Heart right ventricle (tissue), 16 donors: ENCODE results near the gene ZFAND2A. TPM values are rescaled to one million over a fixed set of nuclear protein-coding genes. Genes with fewer than 3 reads are reported as not detected.

Experiments used
- ATAC-seq, 8 donors: fragments of 200-7000 bp; cut with Tn5 transposase; one replicate each; pipeline ENCODE4 v1.9.1; 2020; ENCODE audit warnings: mild to moderate bottlenecking in 8 of 8, moderate library complexity in 8 of 8, moderate number of reproducible peaks in 1 of 8
- DNase-seq, 2 donors: peaks; one replicate each; pipeline ENCODE4 v3.0.0-alpha.2; 2020
- H3K27ac ChIP-seq, 10 donors: fragments of 200-600 bp; sonication (generic) in 2 of 10; one replicate each; pipeline versions ENCODE4 v1.5.0 to v1.8.0; 2020 to 2022; ENCODE audit warnings: mild to moderate bottlenecking in 3 of 10
- H3K27me3 ChIP-seq, 7 donors: fragments of 200-600 bp; one replicate each; pipeline ENCODE4 v1.8.0; 2021 to 2022; ENCODE audit warnings: mild to moderate bottlenecking in 2 of 7
- H3K36me3 ChIP-seq, 9 donors: fragments of 200-600 bp; sonication (generic) in 1 of 9; one replicate each; pipeline versions ENCODE4 v1.5.0 to v1.8.0; 2020 to 2022; ENCODE audit warnings: mild to moderate bottlenecking in 2 of 9
- H3K4me1 ChIP-seq, 9 donors: fragments of 200-600 bp; sonication (generic) in 1 of 9; one replicate each; pipeline versions ENCODE4 v1.5.0 to v1.8.0; 2020 to 2022; ENCODE audit warnings: mild to moderate bottlenecking in 4 of 9
- H3K4me3 ChIP-seq, 10 donors: fragments of 200-600 bp; sonication (generic) in 2 of 10; one replicate each; pipeline versions ENCODE4 v1.5.0 to v1.8.0; 2020 to 2022; ENCODE audit warnings: mild to moderate bottlenecking in 7 of 10, moderate library complexity in 2 of 10
- H3K9me3 ChIP-seq, 11 donors: fragments of 200-600 bp in 10 of 11; sonication (generic) in 2 of 11; one replicate each; pipeline versions ENCODE4 v1.5.0 to v1.8.0; 2013 to 2022; ENCODE audit warnings: mild to moderate bottlenecking in 2 of 11, control low read depth in 1 of 11, moderate library complexity in 1 of 11
- WGBS, 2 donors: extraction: QIAGEN DNeasy Blood & Tissue Kit; methylation state at CpG; one replicate each; pipeline ENCODE4 v1.1.7; 2013; ENCODE audit warnings: inconsistent platforms in 1 of 2; 5-methylcytosine and 5-hydroxymethylcytosine counted together
- intact Hi-C, 10 donors: fragments of 100-400 bp; cut with DNase I; formaldehyde crosslinking; loops; one replicate each; pipeline versions ENCODE4 v1.11.1 to v1.14.2; 2022
- polyA plus RNA-seq, 2 donors: library from polyadenylated mRNA; stranded (reverse); fragments of 200-250 nt; gene quantifications; one replicate each; pipeline ENCODE4 v1.2.3, GENCODE V29; 2013
- total RNA-seq, 10 donors: library from RNA; stranded (reverse); fragmentation: NEBNext Ultra II Directional in 3 of 10; extraction: Animal tissue kit (Norgen Biotek cat#: 25700) in 3 of 10; gene quantifications; one replicate each; pipeline versions ENCODE4 v1.2.1 to v1.2.4, GENCODE V29; 2021 to 2023
- TF ChIP-seq, protein P1 (sequence below), 9 donors: fragments of 200-600 bp; sonication (generic) in 2 of 9; IDR thresholded peaks; one replicate each; pipeline versions ENCODE4 v1.5.0 to v1.8.0; 2021 to 2022; ENCODE audit warnings: antibody characterized with exemption in 9 of 9, mild to moderate bottlenecking in 5 of 9, moderate library complexity in 1 of 9
- donor health status: Arrhythmogenic right ventricular cardiomyopathy.
- donor health status: ischemic (EF 13 %, LVEDD 7.1; RV severe dilation, severe dysfunction).
- donor health status: healthy with polysubstance abuse.
- donor health status: DM: no; HTN: yes; CAD: no.
- donor health status: DM: no; HTN: no; CAD: no.
- donor health status: ischemic (EF 25% LVEDD 6.9; RV normal size, moderate dysfunction).
- donor health status: ischemic (EF 25% LVEDD 5.7; RV mildly dilated, moderate dysfunction).
- donor health status: healthy.
- donor health status: DM: yes; HTN: yes; CAD: no.
- donor health status: Ischemic cardiomyopathy.
- donor health status: ischemic (EF 35%, LVEDD 5.7; RV mildly dilated, moderate dysfunction).
- donor health status: nonischemic (EF 11% LVEDD 7.7; RV severe dilation, severe dysfunction).
- donor health status: DM: yes; HTN: yes; CAD: no.
- donor health status: PGD.
- donor health status: ischemic (EF 29% LVEDD 5.4; RV normal size, mild dysfunction).
- donor health status: nonischemic (EF 23%, LVEDD 6.1; RV moderate dilation, normal function).

ZFAND2A gene
- total and polyA plus RNA-seq, 12 donors, result 4.4 to 32.6 (median 9.4) TPM

DNA sequence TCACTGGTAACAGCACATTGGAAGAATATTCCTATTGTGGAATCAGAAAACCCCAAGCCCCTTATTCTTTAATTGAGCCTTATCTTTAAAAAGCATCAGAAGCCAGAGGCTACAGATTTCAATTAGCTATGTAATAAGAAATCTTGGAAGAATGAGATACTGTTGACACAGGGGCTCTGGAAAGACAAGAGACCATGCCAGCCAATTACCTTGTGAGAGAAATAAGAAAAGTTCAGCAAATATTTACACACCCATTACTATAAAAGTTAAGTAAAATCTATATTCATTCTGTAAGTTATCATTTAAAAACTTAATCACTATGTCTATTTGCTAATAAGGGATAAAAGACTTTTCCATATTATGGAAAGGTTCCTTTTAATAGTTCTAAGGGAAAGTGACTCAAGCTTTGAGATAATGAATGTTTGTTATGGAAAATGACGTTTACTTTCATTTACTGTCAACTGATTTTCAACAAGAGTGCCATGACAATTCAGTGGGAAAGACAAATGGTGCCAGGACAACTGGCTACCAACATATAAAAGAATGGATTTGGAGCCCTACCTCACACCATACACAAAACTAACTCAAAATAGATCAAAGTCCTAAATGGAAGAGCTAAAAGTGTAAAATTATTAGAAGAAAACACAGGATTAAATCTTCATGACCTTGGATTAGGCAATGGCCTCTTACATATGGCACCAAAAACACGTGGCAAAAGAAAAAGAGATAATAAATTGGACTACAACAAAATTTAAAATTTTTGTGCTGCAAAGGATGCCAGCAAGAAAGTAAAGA is 28.3 kb downstream of the ZFAND2A start:
- intact Hi-C loops, result loop anchor here in 3 of 10 donors (10.0 kb wide), 2 partner anchors 47 to 137 kb away; partner anchors contain the start of gene GPER1 (in 1 of the 3)
- DNase-seq (no peak), ATAC-seq (no peak)
- Histone ChIP-seq H3K4me1 (peaks cover 0 to 3% (median 1%) of the 10 kb centered on the region in 9 donors), H3K4me3 (no peak overlapping the region), H3K27ac (no peak overlapping the region), H3K36me3 (peaks cover 0 to 10% (median 0%) of the 10 kb centered on the region in 9 donors), H3K27me3 (no peaks in the 10 kb centered on the region), H3K9me3 (peaks cover 0 to 11% (median 0%) of the 10 kb centered on the region in 11 donors)
- TF ChIP-seq, protein P1, sequence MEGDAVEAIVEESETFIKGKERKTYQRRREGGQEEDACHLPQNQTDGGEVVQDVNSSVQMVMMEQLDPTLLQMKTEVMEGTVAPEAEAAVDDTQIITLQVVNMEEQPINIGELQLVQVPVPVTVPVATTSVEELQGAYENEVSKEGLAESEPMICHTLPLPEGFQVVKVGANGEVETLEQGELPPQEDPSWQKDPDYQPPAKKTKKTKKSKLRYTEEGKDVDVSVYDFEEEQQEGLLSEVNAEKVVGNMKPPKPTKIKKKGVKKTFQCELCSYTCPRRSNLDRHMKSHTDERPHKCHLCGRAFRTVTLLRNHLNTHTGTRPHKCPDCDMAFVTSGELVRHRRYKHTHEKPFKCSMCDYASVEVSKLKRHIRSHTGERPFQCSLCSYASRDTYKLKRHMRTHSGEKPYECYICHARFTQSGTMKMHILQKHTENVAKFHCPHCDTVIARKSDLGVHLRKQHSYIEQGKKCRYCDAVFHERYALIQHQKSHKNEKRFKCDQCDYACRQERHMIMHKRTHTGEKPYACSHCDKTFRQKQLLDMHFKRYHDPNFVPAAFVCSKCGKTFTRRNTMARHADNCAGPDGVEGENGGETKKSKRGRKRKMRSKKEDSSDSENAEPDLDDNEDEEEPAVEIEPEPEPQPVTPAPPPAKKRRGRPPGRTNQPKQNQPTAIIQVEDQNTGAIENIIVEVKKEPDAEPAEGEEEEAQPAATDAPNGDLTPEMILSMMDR (IDR thresholded peaks at IDR 0.05), result no peak
- WGBS, 2 donors, result 85 to 90% methylated on average over 2 of the region's 2 CpGs

DNA sequence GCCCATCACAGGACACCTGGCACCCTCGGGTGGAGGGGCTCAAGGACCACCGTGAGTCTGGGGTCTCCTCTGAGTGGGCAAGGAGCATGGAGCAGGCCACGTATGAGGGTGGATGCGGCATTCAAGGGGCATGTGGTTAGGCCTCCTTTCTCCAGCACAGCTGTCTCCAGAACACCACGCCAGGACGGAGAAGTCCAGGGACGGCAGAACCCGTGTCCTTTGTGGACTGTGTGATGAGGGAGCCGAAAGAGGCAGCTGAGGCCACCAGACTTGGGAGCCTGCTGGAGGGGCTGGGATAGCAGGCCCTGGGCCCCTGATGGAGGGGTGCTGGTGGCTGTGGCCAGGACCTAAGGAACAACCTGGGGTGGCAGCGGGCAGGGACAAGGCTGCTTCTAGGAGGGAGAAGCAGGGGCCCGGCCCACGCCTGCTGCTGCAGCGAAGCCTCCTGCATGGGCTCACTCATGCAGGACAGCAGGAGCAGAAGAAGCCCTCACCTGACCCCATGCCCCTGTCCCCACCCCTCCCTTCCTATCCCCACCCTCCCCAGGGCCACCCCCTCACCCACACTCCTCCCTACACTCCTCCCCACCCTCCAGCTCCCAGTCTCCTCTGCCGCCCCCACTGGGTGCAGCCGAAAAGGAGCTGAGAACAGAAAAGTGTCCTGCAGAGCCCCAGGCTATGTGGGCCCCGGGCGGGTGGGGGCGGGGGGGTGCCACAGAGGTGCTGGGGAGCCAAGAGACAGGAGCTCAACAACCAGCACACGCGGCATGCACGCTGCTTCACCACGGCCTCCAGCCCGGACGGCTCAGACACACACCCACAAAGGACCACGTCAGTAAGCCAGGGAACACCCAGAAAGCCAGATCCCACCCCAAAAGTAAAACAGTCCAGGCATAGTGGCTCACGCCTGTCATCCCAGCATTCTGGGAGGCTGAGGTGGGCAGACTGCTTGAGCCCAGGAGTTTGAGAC is 29.7 kb downstream of the ZFAND2A start:
- TF ChIP-seq, protein P1 (IDR thresholded peaks at IDR 0.05), result no peak
- peaks cover 0 to 11% (median 0%) of the 10 kb centered on the region in 11 donors for H3K9me3 ChIP-seq
- peak in 1 of 8 donors; percentile 43 for ATAC-seq
- H3K4me3 ChIP-seq, result no peak overlapping the region
- H3K4me1 ChIP-seq, result peaks cover 0 to 3% (median under 1%) of the 10 kb centered on the region in 9 donors
- H3K27ac ChIP-seq, result no peak overlapping the region
- intact Hi-C loops, result loop anchor here in 3 of 10 donors (10.0 kb wide), 2 partner anchors 46 to 136 kb away; partner anchors contain the start of gene GPER1 (in 1 of the 3)
- 93 to 96% methylated on average over 25 to 26 of the region's 26 CpGs for WGBS, 2 donors
- DNase-seq, result no peak
- peaks cover 0 to 17% (median 0%) of the 10 kb centered on the region in 9 donors for H3K36me3 ChIP-seq
- no peaks in the 10 kb centered on the region for H3K27me3 ChIP-seq

DNA sequence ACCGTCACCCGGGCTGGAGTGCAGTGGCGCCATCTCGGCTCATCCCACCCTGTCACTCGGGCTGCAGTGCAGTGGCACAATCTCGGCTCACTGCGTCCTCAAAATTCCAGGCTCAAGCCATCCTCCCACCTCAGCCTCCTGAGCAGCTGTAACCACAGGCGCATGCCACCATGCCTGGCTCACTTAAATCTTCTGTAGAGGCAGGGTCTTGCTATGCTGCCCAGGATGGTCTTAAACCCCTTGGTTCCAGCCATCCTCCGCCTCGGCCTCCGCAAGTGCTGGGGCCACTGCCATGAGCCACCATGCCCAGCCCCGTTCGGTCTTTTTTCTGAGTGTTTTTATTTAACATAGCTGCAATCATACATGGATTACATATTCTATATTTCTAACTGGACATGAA is 30.6 kb downstream of the ZFAND2A start:
- TF ChIP-seq, protein P1 (IDR thresholded peaks at IDR 0.05), result no peak
- ATAC-seq (no peak), DNase-seq (no peak)
- intact Hi-C loops, result no loop called here
- Histone ChIP-seq H3K9me3 (peaks cover 0 to 11% (median 0%) of the 10 kb centered on the region in 11 donors), H3K36me3 (peaks cover 0 to 17% (median 0%) of the 10 kb centered on the region in 9 donors), H3K4me3 (no peak overlapping the region), H3K27me3 (no peaks in the 10 kb centered on the region), H3K4me1 (peaks cover 0 to 12% (median 8%) of the 10 kb centered on the region in 9 donors), H3K27ac (no peak overlapping the region)
- 95 to 98% methylated on average over 11 to 13 of the region's 13 CpGs for WGBS, 2 donors

DNA sequence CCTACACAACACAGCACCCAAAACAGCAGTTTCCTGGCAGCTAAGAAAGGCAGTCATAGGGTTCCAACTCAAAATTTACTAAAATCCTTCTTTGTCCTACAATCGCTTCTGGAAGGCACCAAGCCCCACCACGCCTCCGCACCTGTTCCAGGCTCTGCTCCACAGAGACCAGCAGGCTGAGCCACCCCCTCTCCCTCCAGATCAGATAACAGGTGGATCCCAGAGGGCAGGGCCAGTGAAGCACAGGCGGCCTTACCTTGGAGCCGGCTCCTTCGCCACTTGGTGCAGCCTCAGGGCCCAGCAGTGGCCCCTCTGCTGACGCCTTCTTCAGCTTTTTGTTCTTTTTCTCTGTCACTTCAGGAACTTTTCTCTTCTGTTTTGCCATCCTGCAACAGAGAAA is 33.0 kb downstream of the ZFAND2A start:
- H3K27ac ChIP-seq, result no peak overlapping the region
- no peak for DNase-seq
- TF ChIP-seq, protein P1 (IDR thresholded peaks at IDR 0.05), result no peak
- peaks cover 0 to 6% (median 0%) of the 10 kb centered on the region in 11 donors for H3K9me3 ChIP-seq
- intact Hi-C loops, result no loop called here
- peaks cover 0 to 36% (median 15%) of the 10 kb centered on the region in 9 donors for H3K4me1 ChIP-seq
- 95 to 98% methylated on average over 7 of the region's 7 CpGs for WGBS, 2 donors
- H3K36me3 ChIP-seq, result peaks cover 0 to 17% (median 0%) of the 10 kb centered on the region in 9 donors
- H3K27me3 ChIP-seq, result no peaks in the 10 kb centered on the region
- ATAC-seq, result no peak
- H3K4me3 ChIP-seq, result no peak overlapping the region
